Glutamatergic neuron (in vitro differentiated cells): ENCODE results near the gene ZNF124. TPM values are rescaled to one million over a fixed set of nuclear protein-coding genes. Genes with fewer than 3 reads are reported as not detected.

Experiments used
- DNase-seq: peaks from one replicate; pipeline ENCODE4 v3.0.0; 2022
- H3K27ac Mint-ChIP-seq: one replicate; pipeline ENCODE4 v1.8.0; 2020; ENCODE audit warnings: mild to moderate bottlenecking, mixed read lengths, inconsistent platforms; ENCODE audit not compliant: unreplicated experiment
- H3K27me3 Mint-ChIP-seq: one replicate; pipeline ENCODE4 v1.8.0; 2020; ENCODE audit warnings: mild to moderate bottlenecking, moderate library complexity, mixed read lengths, inconsistent platforms; ENCODE audit not compliant: unreplicated experiment
- H3K36me3 Mint-ChIP-seq: one replicate; pipeline ENCODE4 v1.8.0; 2020; ENCODE audit warnings: mild to moderate bottlenecking, mixed read lengths, inconsistent platforms; ENCODE audit not compliant: unreplicated experiment
- H3K4me1 Mint-ChIP-seq: one replicate; pipeline ENCODE4 v1.8.0; 2020; ENCODE audit warnings: mild to moderate bottlenecking, low read depth, mixed read lengths, inconsistent platforms; ENCODE audit not compliant: unreplicated experiment
- H3K4me3 Mint-ChIP-seq: one replicate; pipeline ENCODE4 v1.8.0; 2020; ENCODE audit warnings: mild to moderate bottlenecking, mixed read lengths, inconsistent platforms; ENCODE audit not compliant: unreplicated experiment
- H3K9me3 Mint-ChIP-seq: one replicate; pipeline ENCODE4 v1.8.0; 2020; ENCODE audit warnings: mild to moderate bottlenecking, moderate library complexity, mixed read lengths, inconsistent platforms; ENCODE audit not compliant: unreplicated experiment
- total RNA-seq: library from RNA; stranded (reverse); fragmentation: NEBNext Ultra II Directional; extraction: Animal tissue kit (Norgen Biotek cat#: 25700); gene quantifications from one replicate; pipeline ENCODE4 v1.2.1, GENCODE V29; 2021; ENCODE audit not compliant: unreplicated experiment
- TF ChIP-seq, protein P1 (sequence below): fragments of 200-600 bp; sonication (generic); IDR thresholded peaks from one replicate; pipeline ENCODE4 v1.5.0; 2021; ENCODE audit not compliant: partially characterized antibody, unreplicated experiment

The ZNF124 gene
- total RNA-seq, 1 donor from 2014 or later: 137 TPM

DNA sequence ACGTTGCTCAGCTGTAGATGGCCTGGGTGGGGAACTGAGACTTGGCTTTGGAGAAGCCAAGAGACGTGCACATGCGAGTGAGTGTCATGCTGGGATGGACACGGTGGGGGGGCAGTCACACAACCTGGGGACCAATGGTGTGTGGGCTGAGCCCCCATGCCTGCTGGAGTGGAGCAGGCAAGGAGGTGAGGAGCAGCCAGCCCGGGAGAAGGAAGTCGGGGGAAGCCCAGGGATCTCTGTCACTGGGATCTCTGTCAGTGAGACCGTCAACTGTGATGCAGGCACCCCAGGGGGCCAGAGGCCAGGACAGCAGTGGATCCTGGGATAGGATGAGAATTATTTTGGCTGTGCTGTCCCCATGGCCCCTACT, 56.7 kb downstream of the ZNF124 start:
- Mint-ChIP-seq H3K27me3 (peaks cover 18% of the 10 kb centered on the region), H3K9me3 (peaks cover 11% of the 10 kb centered on the region), H3K4me1 (peaks cover 5% of the 10 kb centered on the region), H3K36me3 (peaks cover 5% of the 10 kb centered on the region), H3K27ac (no peak overlapping the region), H3K4me3 (no peak overlapping the region)
- DNase-seq: no peak
- TF ChIP-seq, protein P1, sequence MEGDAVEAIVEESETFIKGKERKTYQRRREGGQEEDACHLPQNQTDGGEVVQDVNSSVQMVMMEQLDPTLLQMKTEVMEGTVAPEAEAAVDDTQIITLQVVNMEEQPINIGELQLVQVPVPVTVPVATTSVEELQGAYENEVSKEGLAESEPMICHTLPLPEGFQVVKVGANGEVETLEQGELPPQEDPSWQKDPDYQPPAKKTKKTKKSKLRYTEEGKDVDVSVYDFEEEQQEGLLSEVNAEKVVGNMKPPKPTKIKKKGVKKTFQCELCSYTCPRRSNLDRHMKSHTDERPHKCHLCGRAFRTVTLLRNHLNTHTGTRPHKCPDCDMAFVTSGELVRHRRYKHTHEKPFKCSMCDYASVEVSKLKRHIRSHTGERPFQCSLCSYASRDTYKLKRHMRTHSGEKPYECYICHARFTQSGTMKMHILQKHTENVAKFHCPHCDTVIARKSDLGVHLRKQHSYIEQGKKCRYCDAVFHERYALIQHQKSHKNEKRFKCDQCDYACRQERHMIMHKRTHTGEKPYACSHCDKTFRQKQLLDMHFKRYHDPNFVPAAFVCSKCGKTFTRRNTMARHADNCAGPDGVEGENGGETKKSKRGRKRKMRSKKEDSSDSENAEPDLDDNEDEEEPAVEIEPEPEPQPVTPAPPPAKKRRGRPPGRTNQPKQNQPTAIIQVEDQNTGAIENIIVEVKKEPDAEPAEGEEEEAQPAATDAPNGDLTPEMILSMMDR: no peak

DNA sequence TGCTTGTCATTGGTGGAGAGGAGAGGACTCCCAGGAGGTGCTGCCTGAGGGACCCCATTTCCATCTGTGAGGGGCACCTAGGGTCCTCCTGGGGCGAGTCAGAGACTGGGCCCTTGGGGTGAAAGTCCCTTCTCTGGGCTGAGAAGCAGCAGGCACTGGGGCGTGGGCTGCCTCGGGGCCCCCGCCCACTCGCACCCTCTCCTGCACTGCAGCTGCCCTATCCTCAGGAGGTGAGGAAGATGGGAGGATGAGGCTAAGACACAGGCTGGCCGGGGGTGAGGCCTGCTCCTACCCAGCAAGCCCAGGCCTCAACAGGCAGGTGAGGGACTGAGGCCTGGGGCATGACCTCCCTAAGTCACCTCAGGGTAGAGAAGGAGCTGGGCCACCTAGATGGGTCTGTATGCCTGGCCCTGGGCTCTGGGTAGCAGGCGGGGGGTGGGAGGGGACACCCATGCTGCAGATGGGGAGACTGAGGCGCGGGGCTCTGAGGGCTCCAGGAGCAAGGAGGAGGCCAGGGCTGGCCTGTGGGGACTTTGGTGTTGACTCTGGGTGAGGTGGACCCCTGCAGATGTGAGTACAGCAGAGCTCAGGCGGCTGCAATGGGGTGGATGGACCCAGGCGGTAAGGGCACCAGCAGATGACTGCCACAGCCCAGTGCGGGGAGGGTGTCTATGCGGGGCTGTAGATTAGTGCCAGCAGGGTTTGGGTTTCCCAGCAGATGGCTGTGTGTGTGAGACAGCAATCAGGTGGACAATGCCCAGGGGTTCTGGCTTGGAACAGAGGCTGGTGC, 57.3 kb downstream of the ZNF124 start:
- Mint-ChIP-seq H3K27me3 (peaks cover 19% of the 10 kb centered on the region), H3K36me3 (peaks cover 5% of the 10 kb centered on the region), H3K4me1 (peaks cover 5% of the 10 kb centered on the region), H3K9me3 (peaks cover 15% of the 10 kb centered on the region), H3K4me3 (no peak overlapping the region), H3K27ac (no peak overlapping the region)
- no peak for DNase-seq
- TF ChIP-seq, protein P1: no peak

DNA sequence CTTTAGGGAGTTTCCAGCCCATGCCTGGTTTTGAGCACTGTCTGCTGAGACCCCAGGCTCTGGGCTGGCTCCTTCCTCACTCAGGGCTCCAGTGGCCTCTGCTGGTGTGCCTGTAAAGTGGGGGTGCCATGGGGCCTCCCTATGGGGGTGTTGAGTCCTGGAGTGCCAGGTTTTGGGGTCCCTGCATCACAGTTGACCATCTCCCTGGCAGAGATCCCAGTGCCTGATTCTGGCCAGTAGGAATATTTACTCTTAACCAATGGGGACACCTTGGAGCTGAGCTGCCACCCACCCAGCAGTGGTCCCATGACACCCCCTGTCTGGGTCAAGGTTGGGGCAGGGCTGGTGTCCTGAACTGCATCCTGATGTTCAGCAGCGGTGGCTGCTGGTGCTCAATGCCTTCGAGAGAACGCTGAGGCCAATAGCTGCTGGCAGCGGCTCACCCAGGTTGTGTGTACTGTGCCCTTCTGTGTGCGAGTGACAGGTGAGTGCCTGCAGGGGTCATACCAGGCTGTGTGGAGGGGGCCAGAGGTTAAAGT, 58.0 kb downstream of the ZNF124 start:
- Mint-ChIP-seq H3K27ac (no peak overlapping the region), H3K4me3 (no peak overlapping the region), H3K27me3 (peaks cover 16% of the 10 kb centered on the region), H3K36me3 (peaks cover 5% of the 10 kb centered on the region), H3K9me3 (peaks cover 13% of the 10 kb centered on the region), H3K4me1 (peaks cover 5% of the 10 kb centered on the region)
- DNase-seq: no peak
- TF ChIP-seq, protein P1: no peak

DNA sequence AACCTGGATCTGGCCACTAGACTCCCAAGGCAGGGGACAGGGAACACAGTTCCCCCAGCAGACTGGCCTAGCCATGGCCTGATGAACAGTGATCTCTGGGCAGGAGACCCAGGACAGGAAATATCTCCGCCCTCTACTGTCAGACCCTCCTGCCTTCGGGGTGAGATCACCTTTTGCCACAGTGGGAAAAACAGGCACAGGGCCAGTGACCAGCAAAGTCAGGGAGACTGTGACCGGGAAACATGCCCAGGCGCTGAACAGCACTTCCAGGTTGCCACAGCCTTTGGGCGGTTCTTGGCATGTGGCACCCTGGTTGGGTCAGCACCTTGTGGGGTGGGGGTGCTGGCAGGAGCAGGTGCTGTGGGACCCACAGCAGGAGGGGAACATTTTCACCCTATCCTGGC, 58.7 kb downstream of the ZNF124 start:
- TF ChIP-seq, protein P1: no peak
- Mint-ChIP-seq H3K4me1 (peaks cover 5% of the 10 kb centered on the region), H3K27ac (no peak overlapping the region), H3K36me3 (peaks cover 5% of the 10 kb centered on the region), H3K4me3 (peak overlapping the region; percentile 74), H3K27me3 (peaks cover 16% of the 10 kb centered on the region), H3K9me3 (peaks cover 13% of the 10 kb centered on the region)
- DNase-seq: no peak

DNA sequence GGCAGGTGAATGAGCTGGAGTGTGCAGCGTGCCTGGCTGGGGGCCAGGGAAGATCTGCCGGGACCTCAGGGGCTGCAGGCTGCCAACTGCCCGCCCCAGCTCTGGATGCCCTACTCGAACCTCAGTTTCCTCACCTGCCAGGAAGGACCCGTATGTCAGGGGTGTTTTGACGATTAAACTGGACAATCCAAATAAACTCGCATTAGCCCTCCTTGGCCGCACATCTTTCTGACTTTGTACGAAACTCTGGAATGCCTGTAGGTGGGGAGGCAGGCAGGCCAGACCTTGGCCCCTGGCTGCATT, 59.4 kb downstream of the ZNF124 start:
- peaks cover 13% of the 10 kb centered on the region for H3K9me3 Mint-ChIP-seq
- no peak for DNase-seq
- H3K27me3 Mint-ChIP-seq: peaks cover 16% of the 10 kb centered on the region

More for the DNA sequence above, 59.4 kb downstream of the ZNF124 start:
- TF ChIP-seq, protein P1: no peak
- H3K27ac Mint-ChIP-seq: no peak overlapping the region
- H3K36me3 Mint-ChIP-seq: peaks cover 5% of the 10 kb centered on the region
- H3K4me3 Mint-ChIP-seq: peak overlapping the region; percentile 74
- H3K4me1 Mint-ChIP-seq: peaks cover 5% of the 10 kb centered on the region
